NCI-H774 (cell line): Measurements from ENCODE around the gene SEC61A2.
"Not testable (repeated sequence)": the region's sequence is repeated elsewhere in the genome, so short reads cannot be mapped to it uniquely, and the experiment has no call there.

ENCODE experiments used
- DNase-seq: peaks from one replicate; lab custom pipeline; 2025; lab: John Stamatoyannopoulos, UW

The SEC61A2 gene

DNA sequence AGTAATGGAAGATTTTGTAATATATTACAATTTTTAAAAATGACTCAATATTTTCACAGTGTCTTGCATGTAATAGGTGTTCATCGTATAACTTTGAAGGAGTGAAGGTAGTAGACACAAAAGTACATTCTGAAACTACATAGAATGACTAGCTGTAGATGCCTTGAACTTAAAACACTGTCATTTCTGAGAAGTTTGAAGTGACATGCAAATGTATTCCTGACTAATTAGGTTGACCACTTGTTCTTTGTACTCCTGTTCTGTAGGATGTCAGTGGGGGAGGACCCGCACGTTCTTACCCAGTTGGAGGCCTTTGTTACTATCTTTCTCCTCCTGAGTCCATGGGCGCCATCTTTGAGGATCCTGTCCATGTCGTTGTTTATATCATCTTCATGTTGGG, 31.2 kb downstream of the SEC61A2 start:
- no peak for DNase-seq

DNA sequence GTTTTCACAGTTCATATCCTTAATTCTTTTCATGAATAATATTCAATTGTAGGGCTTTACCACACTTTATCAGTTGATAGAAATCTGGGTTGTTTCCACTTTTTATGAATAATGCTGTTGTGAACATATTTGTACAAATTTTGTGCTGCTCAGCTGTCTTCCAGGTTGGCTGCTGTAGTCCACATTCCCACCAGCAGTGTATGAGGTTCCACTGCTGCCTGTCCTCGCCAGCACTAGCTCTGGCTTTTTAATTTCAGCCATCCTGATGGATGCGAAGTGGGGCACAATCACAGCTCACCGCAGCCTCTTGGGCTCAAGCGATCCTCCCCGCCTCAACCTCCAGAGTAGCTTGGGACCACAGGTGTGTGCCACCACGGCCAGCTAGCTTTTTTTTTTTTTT, 33.5 kb downstream of the SEC61A2 start:
- no peak for DNase-seq

DNA sequence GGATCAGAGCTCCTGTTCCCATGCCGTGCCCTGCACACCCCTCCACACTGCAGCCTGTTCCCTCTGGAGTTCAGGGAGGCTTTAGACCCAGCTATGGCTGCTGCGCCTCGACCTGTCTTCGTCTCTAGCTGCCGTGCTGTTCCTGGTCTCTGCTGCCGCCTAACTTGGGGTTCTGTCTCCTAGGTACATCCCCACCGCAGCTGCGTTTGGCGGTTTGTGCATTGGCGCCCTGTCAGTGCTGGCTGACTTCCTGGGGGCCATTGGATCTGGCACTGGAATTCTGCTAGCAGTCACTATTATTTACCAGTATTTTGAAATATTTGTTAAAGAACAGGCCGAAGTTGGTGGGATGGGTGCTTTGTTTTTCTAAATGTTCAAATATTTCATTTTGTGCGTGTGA, 34.6 kb downstream of the SEC61A2 start:
- no peak for DNase-seq

DNA sequence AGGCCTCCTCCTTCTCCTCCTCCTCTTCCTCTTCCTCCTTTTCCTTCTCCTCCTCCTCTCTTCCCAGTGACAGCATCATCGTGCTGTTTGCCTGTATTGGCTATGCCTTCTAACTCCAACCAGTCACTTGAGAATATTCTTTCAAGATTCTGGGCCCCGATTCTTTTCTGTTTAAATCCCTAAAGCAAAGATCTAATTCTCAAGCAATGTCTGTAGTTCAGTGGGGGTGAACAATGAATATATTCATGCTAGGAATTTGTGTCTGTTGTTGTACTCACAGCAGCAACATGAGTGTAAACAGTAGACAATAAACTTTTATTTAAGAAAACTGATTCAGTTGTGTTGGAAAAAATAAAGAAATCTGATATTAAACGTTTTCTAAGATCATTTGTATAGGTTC, 35.6 kb downstream of the SEC61A2 start:
- no peak for DNase-seq

DNA sequence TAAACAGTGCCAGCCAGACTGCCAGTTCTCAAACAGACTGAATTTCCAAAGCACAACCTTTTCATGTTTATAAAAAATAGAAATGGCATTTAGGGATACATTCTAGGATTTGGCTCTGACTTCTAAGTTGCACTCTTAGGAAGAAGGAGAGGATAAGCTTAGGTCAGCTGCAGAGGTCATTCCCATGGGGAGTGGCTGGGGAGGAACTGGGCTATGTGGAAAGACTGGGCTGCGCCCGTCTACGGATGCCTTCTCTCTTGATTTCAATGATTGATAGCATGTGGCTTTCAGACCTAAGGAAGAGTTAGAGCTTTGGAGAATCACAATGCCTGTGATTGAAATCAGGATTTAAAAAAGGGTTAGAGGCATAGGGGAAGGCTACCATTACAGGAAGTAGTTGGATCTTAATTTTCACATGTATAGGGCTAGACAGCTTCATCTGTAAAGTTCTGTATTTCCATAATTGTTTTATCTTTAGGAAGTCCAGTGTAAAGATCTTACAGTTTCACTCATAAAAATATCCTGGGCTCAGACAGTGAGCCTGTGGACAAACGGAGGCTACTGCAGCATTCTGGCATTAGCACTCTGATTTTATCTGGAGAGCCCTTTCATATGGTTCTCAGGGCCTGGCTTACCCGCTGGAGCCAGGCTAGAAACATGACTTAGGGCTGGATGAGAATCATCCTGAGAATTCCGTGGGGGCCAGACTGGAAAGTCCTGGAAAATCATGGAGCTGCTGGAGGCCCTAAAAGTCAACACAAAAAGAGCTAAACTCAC, 36.7 kb downstream of the SEC61A2 start:
- no peak for DNase-seq

DNA sequence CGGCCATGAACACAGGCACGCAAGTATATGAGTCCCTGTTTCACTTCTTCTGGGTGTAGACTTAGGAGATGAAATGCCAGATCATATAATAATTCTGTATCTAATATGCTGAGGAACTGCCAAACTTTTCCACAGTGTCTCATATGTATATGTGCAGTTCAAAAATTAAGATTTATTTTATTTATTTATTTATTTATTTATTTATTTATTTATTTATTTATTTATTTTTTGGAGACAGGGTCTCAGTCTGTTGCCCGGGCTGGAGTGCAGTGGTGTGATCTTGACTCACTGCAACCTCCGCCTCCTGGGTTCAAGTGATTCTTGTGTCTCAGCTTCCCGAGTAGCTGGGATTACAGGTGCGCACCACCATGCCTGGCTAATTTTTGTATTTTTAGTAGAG, 42.0 kb downstream of the SEC61A2 start:
- not testable (repeated sequence) for DNase-seq

DNA sequence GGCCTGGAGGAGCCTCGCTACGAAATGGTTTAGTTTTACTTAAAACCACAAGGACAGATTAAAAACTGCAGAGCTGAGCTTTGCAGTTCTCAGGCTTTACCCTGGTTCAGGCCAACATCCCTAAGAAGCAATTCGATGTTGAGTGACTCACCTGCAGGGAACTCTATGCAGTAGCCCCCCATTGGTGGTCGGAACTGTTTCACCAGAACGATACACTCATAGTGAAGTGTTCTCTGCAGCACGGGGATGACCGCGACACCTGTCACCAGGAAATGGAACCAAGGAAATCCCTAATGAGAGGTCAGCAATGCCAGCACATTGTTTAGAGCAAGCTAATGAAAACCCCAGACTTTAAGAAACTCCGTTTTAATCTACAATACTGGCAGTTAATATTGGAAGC, 48.2 kb downstream of the SEC61A2 start:
- DNase-seq = no peak

DNA sequence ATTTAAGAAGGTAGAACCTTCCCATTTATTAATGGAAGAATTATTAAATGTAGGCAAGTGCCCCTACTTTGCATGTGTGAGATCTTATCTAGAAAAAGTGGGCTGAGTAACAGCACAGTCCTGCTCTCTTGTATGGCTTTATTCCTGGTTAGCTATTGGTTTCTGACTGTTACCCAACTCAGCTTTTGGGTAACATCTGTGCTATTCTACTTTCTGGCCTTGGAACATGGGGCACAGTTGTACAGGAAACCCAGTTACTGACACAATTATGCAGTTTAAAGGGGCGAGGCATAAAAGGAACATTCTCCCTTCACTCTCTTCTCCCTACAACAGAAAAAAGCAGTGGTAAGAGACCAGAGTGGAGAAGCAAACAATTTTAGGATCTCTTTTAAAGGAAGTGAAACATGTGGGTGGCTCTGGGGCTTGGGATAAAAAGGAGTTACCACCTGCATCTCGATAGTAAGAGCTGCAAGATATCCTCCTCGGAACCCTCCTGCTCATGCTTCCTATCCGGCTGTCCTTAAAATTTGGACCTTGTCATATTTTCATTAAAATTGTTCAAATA, 50.2 kb downstream of the SEC61A2 start:
- no peak for DNase-seq

DNA sequence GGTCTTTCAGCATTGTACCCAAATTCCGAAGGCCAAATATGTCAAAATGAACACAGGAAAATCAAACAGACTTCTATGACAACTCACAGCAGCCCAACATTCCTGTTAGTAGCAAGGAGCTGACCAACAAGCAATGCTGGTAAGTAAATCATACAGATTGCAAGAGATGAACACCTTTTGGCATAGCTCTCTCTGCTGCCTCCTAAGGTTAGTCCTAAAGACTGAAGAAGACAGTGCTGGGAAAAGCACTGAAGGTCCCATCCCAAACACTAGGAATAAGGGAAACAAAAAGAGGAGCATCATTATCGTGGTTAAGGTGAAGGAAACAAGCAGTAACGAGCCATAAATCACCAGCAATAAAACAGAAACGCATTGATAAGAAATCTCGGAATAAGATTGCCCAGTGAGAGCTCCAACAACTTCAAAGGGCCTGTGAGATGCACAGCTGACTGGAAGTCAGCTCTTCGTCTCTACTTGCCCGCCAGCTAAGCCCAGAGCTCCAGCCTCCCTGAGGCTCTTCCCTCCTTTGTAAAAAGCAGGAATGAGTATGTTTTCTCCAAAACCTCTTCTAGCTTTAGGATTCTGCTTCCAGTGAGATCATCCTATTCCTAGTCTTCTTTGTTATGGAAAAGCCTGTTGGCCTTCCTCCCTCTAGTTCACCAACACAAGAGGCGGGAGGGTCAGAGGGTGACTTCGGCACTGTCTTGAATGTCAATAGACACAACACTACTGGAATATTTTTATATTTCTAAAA, 50.9 kb downstream of the SEC61A2 start:
- DNase-seq = no peak

DNA sequence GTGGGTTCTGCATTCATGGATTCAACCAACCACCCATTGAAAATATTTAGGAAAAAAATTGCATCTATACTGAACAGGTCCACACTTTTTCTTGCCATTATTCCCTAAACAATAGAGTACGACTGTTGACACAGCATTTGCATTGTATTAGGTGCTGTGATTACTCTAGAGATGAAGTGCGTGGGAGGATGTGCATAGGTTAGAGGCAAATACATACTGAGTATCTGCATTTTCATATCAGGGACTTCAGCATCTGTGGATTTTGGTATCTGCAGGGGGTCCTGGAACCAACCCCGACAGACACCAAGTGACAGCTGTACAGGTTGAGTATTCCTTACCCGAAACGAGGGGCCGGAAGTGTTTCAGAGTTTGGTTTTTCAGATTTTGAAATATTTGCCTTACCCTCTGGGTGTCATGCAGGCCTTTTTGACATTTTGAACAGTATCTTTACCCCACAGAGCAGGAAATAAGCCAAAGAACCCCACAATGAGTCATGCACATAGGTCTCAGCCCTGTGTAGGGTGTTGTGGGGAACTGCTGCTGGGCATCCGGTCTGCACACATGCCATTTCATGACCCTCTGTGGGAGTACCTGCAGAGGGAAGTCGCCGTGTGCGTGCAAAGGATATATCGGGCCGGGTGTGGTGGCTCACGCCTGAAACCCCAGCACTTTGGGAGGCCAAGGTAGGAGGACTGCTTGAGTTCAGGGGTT, 51.7 kb downstream of the SEC61A2 start:
- DNase-seq = no peak

DNA sequence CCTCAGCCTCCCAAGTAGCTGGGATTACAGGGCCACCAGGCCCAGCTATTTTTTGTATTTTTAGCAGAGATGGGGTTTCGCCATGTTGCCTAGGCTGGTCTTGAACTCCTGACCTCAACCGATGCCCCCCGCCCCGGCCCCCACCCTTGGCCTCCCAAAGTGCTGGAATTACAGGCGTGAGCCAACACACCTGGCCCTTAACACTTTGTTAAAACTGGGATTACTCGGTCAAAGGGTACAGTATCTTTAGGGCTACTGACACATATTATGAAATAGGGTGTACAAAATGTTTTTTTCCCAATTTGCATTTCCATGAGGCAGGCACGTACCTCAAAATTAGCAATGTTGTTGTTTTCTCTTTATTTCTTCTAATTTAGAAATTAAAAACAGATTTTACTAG, 54.7 kb downstream of the SEC61A2 start:
- DNase-seq = no peak

DNA sequence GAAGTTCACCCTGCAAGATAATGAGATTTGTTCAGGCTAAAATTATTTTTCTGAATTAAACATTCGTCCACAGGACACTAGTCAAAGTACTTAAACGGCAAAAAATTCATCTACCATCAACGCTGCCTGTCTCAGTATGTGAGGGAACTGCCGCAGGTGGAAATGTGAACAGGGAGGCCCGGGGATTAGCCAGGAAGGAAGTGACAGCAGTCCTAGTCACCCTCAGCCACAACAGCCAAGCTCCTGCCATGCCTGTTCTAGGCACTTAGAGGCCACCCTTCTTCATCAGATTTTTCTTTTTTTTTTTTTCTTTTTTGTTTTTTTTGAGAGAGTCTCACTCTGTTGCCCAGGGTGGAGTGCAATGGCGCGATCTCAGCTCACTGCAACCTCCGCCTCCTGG, 56.8 kb downstream of the SEC61A2 start:
- no peak for DNase-seq

DNA sequence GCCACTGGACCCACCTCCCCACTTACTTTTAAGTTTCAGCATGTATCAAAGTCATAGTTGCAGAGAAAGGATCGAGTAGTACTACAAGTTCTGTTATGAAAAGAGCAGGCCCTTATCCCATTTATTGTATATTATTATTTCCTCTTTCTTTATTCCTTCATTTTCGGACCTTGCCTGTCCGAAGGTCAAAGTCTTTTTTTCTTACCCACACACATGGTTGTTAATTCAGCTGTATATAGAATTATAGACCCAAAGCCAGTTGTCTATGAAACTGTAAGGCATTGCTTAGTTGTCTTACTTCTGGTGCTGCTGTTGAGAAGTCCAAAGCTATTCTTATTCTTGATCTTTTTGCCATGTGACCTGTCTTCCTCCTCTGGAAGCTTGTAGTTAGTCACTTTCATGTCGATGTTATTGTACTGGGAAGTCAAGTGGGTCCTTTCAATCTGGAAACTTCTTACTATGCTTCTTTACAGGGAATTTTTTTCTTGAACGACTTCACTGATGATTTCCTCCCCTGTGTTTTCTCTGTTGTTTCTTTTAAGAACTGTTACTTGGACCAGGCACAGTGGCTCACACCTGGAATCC, 57.9 kb downstream of the SEC61A2 start:
- no peak for DNase-seq

DNA sequence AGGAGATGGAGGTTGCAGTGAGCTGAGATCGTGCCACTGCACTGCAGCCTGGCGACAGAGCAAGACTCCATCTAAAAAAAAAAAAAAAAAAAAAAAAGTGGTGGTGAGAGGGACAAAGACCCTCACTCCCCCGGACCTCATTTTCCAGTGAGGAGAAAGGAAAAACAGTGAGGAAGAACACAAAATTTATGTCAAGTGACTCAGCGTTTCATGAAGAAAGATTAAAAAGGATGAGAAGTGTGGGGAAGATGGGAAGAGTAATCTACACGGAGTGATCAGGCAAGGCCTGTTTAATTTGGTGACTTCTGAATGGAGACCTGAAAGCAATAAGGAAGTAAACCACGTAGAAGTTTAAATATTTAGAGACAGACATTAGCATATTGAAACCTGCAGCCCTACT, 59.2 kb downstream of the SEC61A2 start:
- no peak for DNase-seq

DNA sequence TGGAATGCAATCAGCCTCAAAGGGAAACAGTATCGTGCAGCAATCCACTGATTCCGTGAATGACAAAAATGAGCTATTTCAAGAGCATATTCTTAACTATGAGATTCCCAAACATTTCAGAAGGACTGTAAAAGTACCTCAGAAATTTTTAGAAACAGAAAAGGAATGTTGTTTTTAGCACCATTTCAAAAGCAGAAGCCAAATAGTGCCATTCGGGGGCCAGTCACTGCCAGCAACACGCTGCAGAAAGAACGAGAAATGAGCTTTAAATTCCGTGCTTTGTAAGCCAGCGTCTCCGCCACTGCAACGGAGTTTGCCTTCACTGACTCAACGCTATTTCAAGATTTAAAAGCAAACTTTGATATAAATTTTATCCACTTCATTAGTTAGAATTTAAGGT, 59.9 kb downstream of the SEC61A2 start:
- no peak for DNase-seq

DNA sequence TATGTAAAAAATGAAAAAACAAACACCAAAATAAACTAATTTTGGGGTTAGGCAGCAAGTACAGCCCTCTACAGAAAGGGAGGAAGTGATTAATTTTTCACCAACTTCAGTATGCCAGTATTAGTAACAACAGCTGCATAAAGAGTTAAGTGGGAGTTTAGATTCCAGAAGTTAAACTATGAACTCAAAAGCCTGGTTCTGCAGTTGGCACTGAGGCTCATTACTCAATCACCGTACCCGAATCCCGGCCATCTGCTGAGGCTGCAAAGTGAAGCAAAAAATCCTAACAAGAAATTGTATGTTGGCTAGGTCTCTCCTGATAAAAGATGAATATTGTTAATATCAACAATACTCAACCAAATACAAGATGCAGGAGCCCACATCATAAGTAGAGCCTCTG, 62.2 kb downstream of the SEC61A2 start:
- no peak for DNase-seq

DNA sequence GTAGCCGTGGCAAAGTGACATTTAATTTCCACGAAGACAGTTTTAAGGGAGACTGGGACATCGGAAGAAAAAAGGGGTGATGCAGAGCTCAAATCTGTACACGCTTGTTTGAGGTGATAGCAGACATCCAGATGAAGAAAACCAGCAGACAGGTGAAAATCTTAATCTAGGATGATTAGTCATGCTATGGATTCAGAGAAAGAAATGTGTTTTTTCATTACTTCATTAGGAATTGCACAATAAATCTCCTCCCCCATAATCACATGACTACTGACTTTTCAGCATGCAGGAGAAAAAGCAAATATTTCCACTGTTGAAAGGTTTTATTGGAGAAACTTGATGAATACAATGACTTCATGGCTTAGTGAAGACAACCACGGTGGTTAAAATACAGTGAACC, 63.7 kb downstream of the SEC61A2 start:
- DNase-seq = no peak

DNA sequence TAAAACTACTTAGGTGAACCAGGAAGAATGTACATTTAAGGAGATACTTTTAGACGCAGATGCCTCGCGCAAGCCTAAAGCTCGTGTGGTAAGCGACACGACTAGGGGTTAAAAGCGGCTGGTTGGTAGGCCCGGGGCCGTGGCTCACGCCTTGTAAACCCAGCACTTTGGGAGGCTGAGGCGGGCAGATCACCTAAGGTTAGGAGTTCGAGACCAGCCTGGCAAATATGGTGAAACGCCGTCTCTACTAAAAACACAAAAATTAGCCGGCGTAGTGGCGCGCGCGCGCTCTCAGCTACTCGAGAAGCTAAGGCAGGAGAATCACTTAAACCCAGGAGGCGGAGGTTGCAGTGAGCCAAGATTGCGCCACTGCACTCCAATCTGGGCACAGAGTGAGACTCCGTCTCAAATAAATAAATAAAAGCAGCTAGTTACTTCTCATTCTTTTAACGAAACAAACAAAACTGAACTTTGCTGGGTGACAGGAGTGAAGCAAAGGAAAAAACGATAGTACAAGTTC, 65.3 kb downstream of the SEC61A2 start:
- DNase-seq = no peak

DNA sequence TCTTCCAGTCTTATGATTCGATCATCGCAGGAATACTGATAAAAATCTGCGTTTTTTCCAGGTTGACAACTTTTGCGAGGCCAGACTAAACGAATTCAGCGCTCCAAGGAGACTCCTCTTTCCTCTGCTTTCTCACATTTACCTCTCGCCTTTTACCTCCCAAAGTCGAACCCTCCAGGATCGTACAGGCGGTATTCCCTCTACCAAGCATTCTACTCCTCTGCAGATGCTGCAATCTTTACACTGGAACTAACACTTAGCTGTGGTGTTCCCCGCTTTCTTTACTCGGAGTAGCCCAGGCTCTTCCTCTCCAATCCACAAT, 65.8 kb downstream of the SEC61A2 start:
- DNase-seq = no peak

DNA sequence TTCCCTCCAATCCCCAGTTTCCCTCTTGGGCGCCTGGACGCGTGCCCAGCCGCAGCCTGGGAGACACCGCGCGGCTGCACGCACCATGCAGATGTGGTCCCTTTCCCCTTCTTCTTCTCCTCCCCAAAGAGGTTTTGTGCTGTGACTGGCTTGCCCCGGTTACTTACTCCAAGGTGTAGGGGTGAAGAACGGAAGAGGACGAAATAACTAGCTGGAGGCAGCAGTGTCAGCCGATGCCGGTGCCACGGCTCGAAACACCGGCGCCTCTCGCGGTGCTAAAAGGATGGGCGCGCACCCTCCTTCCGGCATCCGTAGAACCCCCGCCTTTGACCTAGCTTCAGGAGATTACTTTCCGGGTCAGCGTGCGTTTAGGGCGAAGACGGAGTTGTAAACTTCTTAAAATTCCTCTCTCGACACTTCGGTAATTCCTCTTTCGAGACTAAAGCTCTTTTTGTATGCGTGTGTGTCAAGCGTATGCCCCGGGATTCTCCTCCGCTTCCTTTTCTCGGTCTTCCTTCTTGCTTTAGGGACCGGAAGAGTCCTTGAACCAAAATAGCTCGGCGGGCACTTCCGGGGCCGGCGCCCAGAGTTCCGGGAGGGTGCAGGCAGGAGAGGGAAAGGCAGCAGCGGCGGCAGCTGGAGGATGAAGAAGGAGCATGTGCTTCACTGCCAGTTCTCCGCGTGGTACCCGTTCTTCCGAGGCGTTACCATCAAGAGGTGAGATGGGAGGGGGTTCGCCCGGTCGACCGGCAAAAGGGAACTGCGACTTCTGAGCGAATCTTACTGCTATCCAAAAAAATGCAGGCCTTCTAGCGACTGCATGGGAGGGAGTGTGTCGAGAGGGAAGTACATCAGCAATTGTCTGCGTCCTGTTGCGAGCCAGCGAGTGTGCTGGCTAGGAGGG, 66.4 kb downstream of the SEC61A2 start, which contains the start of the genes CDC123 and NUDT5:
CDC123 (plus strand) TSS at position 586 of the 904 bp plus-strand sequence; CDS start at position 644, 58 bp downstream.
NUDT5 (minus strand) TSS at position 289 of the 904 bp plus-strand sequence. CDS start 9,600 bp downstream, outside the sequence.
- peak; percentile 88 for DNase-seq
